Measurements from ENCODE around the gene AJUBA.
"Not testable (repeated sequence)": the region's sequence is repeated elsewhere in the genome, so short reads cannot be mapped to it uniquely, and the experiment has no call there.

The AJUBA gene

GRCh38 chr14:22979748-22980392, 2.5 kb downstream of the AJUBA start:
- peak; percentile 15 for DNase-seq (ENCODE audit: low read depth)

- DNase-seq (ENCODE audit: low read depth) = no peak
These were observed 3.2 kb downstream of the AJUBA start for GRCh38 chr14:22978981-22979671.

GRCh38 chr14:22978487-22978837, 3.9 kb downstream of the AJUBA start:
- peak; percentile 7 for DNase-seq (ENCODE audit: low read depth)

- peak; percentile 98 for DNase-seq (ENCODE audit: low read depth)
These were observed 4.5 kb downstream of the AJUBA start for GRCh38 chr14:22977684-22978486.

- DNase-seq (ENCODE audit: low read depth) = no peak
These were observed 5.0 kb downstream of the AJUBA start for GRCh38 chr14:22977434-22977683.

- peak; percentile 41 for DNase-seq (ENCODE audit: low read depth)
These were observed 5.5 kb downstream of the AJUBA start for GRCh38 chr14:22976620-22977433.

GRCh38 chr14:22974530-22975313, 7.6 kb downstream of the AJUBA start:
- no peak for DNase-seq (ENCODE audit: low read depth)

- peak; percentile 65 for DNase-seq (ENCODE audit: low read depth)
These were observed 8.9 kb downstream of the AJUBA start for GRCh38 chr14:22973217-22974032.

GRCh38 chr14:22972313-22972930, 9.9 kb downstream of the AJUBA start:
- DNase-seq (ENCODE audit: low read depth) = no peak

- no peak for DNase-seq (ENCODE audit: low read depth)
These were observed 11.2 kb downstream of the AJUBA start for GRCh38 chr14:22971152-22971551.

GRCh38 chr14:22966783-22967269, 15.5 kb downstream of the AJUBA start:
- no peak for DNase-seq (ENCODE audit: low read depth)

- DNase-seq (ENCODE audit: low read depth) = not testable (repeated sequence)
These were observed 16.2 kb downstream of the AJUBA start for GRCh38 chr14:22965916-22966782.

- peak; percentile 48 for DNase-seq (ENCODE audit: low read depth)
These were observed 20.2 kb downstream of the AJUBA start for GRCh38 chr14:22962061-22962676.

GRCh38 chr14:22955702-22956569, 26.4 kb downstream of the AJUBA start:
- DNase-seq (ENCODE audit: low read depth) = no peak

- no peak for DNase-seq (ENCODE audit: low read depth)
These were observed 29.9 kb downstream of the AJUBA start for GRCh38 chr14:22952418-22952817.

- DNase-seq (ENCODE audit: low read depth) = not testable (repeated sequence)
These were observed 30.6 kb downstream of the AJUBA start for GRCh38 chr14:22951795-22952194.

GRCh38 chr14:22945642-22946041, 36.7 kb downstream of the AJUBA start:
- DNase-seq (ENCODE audit: low read depth) = no peak

GRCh38 chr14:22939684-22940083, 42.7 kb downstream of the AJUBA start:
- DNase-seq (ENCODE audit: low read depth) = peak; percentile 7

Measured in amniotic epithelial cell (primary cell).